Stimulated activated CD8-positive, alpha-beta memory T cell treated with anti-CD3 and anti-CD28 coated beads, Interleukin-15, amount 100 ng/mL, for 48 hours (primary cell): ENCODE results near the gene ATP2B3.

Experiments
- DNase-seq, 2 donors: peaks; one replicate each; pipeline ENCODE4 v3.0.0-alpha.2; 2020; ENCODE audit warnings: low read depth in 2 of 2

The ATP2B3 gene

GRCh38 chrX:153611298-153612095 lies 94.1 kb downstream of the ATP2B3 start:
- no peak for DNase-seq

DNA sequence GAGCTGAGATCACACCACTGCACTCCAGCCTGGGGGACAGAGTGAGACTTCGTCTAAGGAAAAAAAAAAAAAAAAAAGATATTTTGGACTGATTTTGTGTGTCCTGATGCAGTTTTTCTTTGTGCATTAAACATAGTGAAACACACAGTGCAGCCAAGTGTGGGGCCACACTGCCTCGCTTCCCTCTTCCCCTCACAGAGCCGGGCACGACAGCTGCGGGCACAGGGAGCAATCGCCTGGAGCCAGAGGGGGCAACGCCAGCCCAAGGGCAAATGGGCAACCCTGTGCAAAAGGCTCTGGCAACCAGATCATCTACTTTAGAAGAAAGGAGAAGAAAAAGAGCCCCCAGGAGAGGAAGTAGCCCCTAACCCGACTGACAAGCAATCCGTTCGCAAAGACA lies 95.0 kb downstream of the ATP2B3 start:
- no peak for DNase-seq

DNA sequence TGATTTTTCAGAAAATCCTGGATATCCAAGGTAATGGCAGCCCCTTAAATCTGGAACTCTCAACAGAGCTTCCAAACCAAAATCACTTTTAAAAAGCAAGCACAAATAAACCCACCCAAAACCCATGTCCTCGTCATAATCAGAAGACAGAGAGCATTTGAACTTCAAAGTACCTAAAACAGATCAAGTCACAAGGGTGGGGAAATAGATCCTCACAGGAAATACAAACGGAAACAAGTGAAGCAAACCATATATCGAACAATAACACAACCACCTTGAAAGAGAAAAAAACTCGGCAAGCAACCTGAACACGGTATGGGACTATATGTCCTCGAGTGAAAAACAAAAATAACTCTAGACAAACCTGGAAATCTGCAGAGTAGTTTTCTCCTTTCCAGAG lies 97.4 kb downstream of the ATP2B3 start:
- no peak for DNase-seq

DNA sequence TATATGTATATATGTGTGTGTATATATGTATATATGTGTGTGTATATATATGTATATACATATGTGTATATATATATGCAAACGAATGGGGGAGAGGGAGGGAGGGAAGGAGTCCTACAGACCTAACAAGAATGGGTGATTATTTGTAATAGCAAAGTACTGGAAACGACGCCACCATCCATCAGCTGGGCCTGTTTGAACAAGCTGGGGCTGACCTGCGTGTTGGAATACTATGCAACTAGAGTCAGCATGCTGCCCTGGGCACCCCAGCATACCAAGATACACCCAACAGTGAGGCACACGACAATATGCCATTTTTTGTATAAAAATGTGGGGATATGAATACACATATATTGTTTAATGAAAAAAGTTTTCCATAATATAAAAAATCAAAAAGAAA lies 103.1 kb downstream of the ATP2B3 start:
- no peak for DNase-seq

DNA sequence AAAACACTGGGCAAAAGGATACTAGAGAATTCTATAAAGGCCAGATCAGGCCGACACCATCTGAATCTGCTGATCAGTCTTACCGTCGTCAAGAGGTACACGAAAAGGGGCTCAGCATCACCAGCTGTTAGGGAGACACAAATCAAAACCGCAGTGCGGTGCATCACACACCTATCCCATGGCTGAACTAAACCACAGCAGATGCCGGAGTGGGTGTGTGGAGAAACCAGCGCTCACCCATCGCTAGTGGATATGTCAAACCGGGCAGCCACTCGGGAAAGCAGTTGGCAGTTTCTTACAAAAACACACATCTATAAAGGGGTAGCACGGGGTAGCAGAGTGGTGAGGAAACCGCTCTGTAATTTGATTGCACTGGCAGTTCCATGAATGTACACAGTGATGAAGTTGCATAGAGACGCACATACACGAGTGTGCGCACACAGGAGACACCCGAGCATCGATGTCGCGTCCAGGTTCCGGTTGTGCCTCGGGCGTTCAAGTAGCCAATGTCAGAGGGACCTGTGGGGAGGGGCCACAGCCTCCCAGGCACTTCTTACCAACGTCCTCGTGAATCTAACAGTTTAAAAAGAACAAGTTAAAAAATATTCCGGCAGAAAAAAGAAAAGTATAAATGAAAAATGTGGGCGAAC lies 104.6 kb downstream of the ATP2B3 start:
- DNase-seq = no peak

GRCh38 chrX:153622661-153623309 lies 105.3 kb downstream of the ATP2B3 start:
- no peak for DNase-seq

GRCh38 chrX:153623310-153624029 lies 106.0 kb downstream of the ATP2B3 start:
- DNase-seq = no peak

- no peak for DNase-seq
These were observed 107.0 kb downstream of the ATP2B3 start for GRCh38 chrX:153624196-153625091.

- no peak for DNase-seq
These were observed 108.0 kb downstream of the ATP2B3 start for GRCh38 chrX:153625271-153626024.

- DNase-seq = no peak
These were observed 108.7 kb downstream of the ATP2B3 start for GRCh38 chrX:153626025-153626633.

- DNase-seq = no peak
These were observed 109.6 kb downstream of the ATP2B3 start for GRCh38 chrX:153626863-153627674.

GRCh38 chrX:153627675-153628111 lies 110.3 kb downstream of the ATP2B3 start:
- DNase-seq = no peak

- no peak for DNase-seq
These were observed 110.7 kb downstream of the ATP2B3 start for GRCh38 chrX:153628129-153628528.

DNA sequence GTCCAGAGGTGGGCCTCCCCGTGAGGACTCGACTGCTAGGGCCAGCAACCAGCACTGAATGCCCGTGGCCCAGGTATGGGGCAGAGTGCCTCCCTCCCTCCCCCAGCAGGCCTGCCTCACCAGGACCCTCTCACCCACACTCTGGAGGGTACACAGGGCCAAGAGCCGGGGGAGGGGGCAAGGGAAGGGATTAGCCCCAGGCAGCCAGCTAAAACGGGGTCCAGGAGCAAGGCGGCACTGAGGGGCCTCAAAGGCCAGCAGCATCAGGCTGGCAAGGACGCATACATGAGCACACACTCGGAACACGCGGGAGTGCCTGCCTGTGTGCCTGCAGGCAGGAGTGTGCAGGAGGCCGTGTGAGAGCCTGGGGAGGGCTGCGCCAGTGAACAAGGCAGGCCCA lies 111.2 kb downstream of the ATP2B3 start:
- DNase-seq = no peak

DNA sequence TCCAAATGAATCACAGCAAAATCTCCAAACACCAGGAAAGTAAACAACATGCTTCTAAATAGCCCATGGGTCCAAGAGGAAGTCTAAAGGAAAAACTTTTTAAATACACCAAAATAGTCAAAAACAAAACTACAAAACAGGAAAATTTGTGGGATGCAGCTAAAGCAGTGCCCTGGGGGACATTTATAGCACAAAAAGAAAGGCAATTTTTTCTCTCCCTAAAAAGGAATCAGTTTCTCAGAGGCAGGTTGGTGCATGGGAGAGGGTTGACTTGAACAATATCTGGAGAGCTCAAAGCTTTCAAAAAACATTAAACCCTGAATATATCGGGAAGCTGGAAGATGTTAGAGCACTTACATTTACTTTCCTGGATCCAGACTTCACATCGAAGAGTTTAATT lies 113.9 kb downstream of the ATP2B3 start:
- no peak for DNase-seq

- DNase-seq = no peak
These were observed 114.6 kb downstream of the ATP2B3 start for GRCh38 chrX:153631907-153632594.
